ENCODE data around the gene SH3BGRL. TPM values are rescaled to one million over a fixed set of nuclear protein-coding genes. Genes with fewer than 3 reads are reported as not detected.

Gene SH3BGRL
- 22.9 and 26.4 TPM in 2 replicates for total RNA-seq (2014; rRNA removed)
- Bru-seq, nascent RNA = percentile 62 among the genes with signal in this experiment
- percentile 57 among the genes with signal in this experiment for BruChase-seq, experiment 1, labeled RNA remaining after a 6-hour chase
- percentile 66 among the genes with signal in this experiment for BruChase-seq, experiment 2, labeled RNA remaining after a 2-hour chase
- long read RNA-seq, transcript SH3BGRL-201 (4 exons, 1,923 nt) = major isoform, 157 of 197 reads
- long read RNA-seq, partial matches to known transcripts = 2 of 197 reads
- long read RNA-seq, other reads (novel, unspliced or antisense) = 38 of 197 reads

- H2AFZ ChIP-seq (ENCODE audit: low read length) = peak within 1 kb of the TSS; percentile 91
- peak within 1 kb of the TSS; percentile 33 for H3K27ac ChIP-seq (ENCODE audit: low read length)
- POLR2A ChIA-PET (ENCODE audit: unreplicated experiment) = interaction anchor here (0.6 kb wide), 1 partner anchor 128 kb away, joined by 3 read pairs; no protein-coding TSS in a partner anchor
- H3K4me3 ChIP-seq (ENCODE audit: low read length) = peak within 1 kb of the TSS; percentile 83
- no peaks in the 10 kb centered on the region for H3K36me3 ChIP-seq (ENCODE audit: low read depth, low read length)
- H3K79me2 ChIP-seq (ENCODE audit: low read length) = peaks cover 15% of the 10 kb centered on the region; the same call in 1 of the 2 replicates
- intact Hi-C loops (cut with micrococcal nuclease) = loop anchor here (5.0 kb wide), 1 partner anchor 85 kb away; no protein-coding TSS in a partner anchor
- no TSS peak for BruUV-seq (replicated peaks)
- H4K20me1 ChIP-seq (ENCODE audit: low read length) = no peaks in the 10 kb centered on the region
- DNase-seq = peak; percentile 79
- TF ChIP-seq CTCF (conservative IDR thresholded peaks at IDR 0.05; ENCODE audit: low read depth, low read length) (no peak), EZH2 (IDR thresholded peaks at IDR 0.05; ENCODE audit: low read length, unreplicated experiment) (no peak), EZH2phosphoT487 (IDR thresholded peaks at IDR 0.05; ENCODE audit: borderline replicate concordance, low read length) (no peak)
- CTCF ChIA-PET = interaction anchor here (0.6 to 0.8 kb wide), 2 partner anchors 28 to 322 kb away, joined by 3 read pairs; no protein-coding TSS in a partner anchor
- H3K27me3 ChIP-seq (ENCODE audit: low read length) = no peaks in the 10 kb centered on the region
- peak; percentile 97 for ATAC-seq
- H3F3A ChIP-seq (ENCODE audit: low read length, unreplicated experiment) = no peaks in the 10 kb centered on the region
- no peaks in the 10 kb centered on the region for H3K9me2 ChIP-seq (replicated peaks; ENCODE audit: low read length)
- H3K9me3 ChIP-seq (ENCODE audit: low read length) = no peaks in the 10 kb centered on the region
- H3K9ac ChIP-seq (ENCODE audit: low read length) = peak within 1 kb of the TSS; percentile 69
- peak within 1 kb of the TSS; percentile 91 for H3K4me2 ChIP-seq (ENCODE audit: low read length)
- H3K4me1 ChIP-seq (ENCODE audit: insufficient read depth, low read length) = peaks cover 6% of the 10 kb centered on the region; the same call in 1 of the 2 replicates
Measured at GRCh38 chrX:81201671-81202455, at the start of gene SH3BGRL, which contains the start of gene HMGN5. Gene SH3BGRL, plus strand, starts transcription at chrX:81202102. Its CDS starts 99 bp downstream, at chrX:81202201. Gene HMGN5, minus strand, starts transcription at chrX:81201913. Its CDS starts 80,364 bp downstream, at chrX:81121549.

GRCh38 chrX:81168391-81168790 is 33.5 kb upstream of the SH3BGRL start:
- H3K9ac ChIP-seq (ENCODE audit: low read length) = no peak overlapping the region
- no peak overlapping the region for H3K27ac ChIP-seq (ENCODE audit: low read length)
- H3F3A ChIP-seq (ENCODE audit: low read length, unreplicated experiment) = no peaks in the 10 kb centered on the region
- no peaks in the 10 kb centered on the region for H3K27me3 ChIP-seq (ENCODE audit: low read length)
- no peak overlapping the region for H3K4me2 ChIP-seq (ENCODE audit: low read length)
- intact Hi-C loops (cut with micrococcal nuclease) = no loop called here
- H2AFZ ChIP-seq (ENCODE audit: low read length) = no peak overlapping the region
- no peaks in the 10 kb centered on the region for H4K20me1 ChIP-seq (ENCODE audit: low read length)
- H3K4me3 ChIP-seq (ENCODE audit: low read length) = no peak overlapping the region
- BruUV-seq (replicated peaks) = no TSS peak
- H3K9me2 ChIP-seq (replicated peaks; ENCODE audit: low read length) = no peaks in the 10 kb centered on the region
- ChIA-PET CTCF (no interaction called here), POLR2A (ENCODE audit: unreplicated experiment) (no interaction called here)
- no peaks in the 10 kb centered on the region for H3K79me2 ChIP-seq (ENCODE audit: low read length)
- no peaks in the 10 kb centered on the region for H3K9me3 ChIP-seq (ENCODE audit: low read length)
- DNase-seq (no peak), ATAC-seq (no peak)
- no peaks in the 10 kb centered on the region for H3K36me3 ChIP-seq (ENCODE audit: low read depth, low read length)
- TF ChIP-seq CTCF (conservative IDR thresholded peaks at IDR 0.05; ENCODE audit: low read depth, low read length) (no peak), EZH2 (IDR thresholded peaks at IDR 0.05; ENCODE audit: low read length, unreplicated experiment) (no peak), EZH2phosphoT487 (IDR thresholded peaks at IDR 0.05; ENCODE audit: borderline replicate concordance, low read length) (no peak)
- no peaks in the 10 kb centered on the region for H3K4me1 ChIP-seq (ENCODE audit: insufficient read depth, low read length)
